Lung microvascular endothelial cell (primary cell): Measurements from ENCODE around the gene SLC7A11. TPM values are rescaled to one million over a fixed set of nuclear protein-coding genes. Genes with fewer than 3 reads are reported as not detected.
"Not testable (repeated sequence)": the region's sequence is repeated elsewhere in the genome, so short reads cannot be mapped to it uniquely, and the experiment has no call there.

Experiments
- DNase-seq, 2 donors: peaks; one replicate each; pipeline versions ENCODE4 v3.0.0 to v3.0.0-alpha.2; 2010; ENCODE audit warnings: low read depth in 2 of 2
- total RNA-seq: library from RNA; depleted of rRNA; stranded (reverse); fragments of >200 nt; gene quantifications from 2 replicates; pipeline ENCODE4 v1.2.1, GENCODE V29; 2014

The SLC7A11 gene
- total RNA-seq, 1 donor from 2014 or later: 5.4 TPM

DNA sequence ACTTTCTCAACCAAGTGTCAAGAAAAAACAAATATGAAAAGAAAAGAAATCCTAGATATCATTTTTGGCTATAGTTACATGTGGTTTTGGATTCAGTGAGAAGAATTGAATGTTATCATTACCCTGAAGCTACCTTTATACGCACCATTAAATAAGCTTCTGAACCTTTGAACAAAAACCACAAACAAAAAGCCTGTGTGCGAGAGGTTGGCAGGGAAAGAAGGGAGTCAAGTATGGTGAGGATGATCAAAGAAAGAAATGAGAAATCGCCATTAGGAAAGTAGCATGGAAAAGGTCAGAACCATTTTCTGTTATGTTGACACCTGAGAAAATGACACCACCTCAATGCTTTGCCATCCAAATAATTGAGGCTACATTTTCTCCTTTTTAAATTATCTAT, 1.2 kb upstream of the SLC7A11 start:
- DNase-seq: no peak

DNA sequence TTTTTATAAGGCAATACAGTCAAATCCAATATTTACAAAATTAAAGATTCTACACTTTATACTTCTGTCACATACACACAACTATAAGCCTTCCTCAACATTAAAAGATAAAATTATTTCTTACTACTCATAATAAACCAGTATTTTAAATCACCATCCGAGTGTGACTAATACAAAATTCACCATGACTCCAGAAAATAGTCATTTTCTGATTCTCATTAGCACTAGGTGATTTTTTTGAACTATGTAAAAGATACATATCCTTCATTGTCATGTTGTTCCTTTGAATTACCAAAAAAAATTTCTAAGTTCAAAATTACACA, 646 bp upstream of the SLC7A11 start:
- DNase-seq: no peak

DNA sequence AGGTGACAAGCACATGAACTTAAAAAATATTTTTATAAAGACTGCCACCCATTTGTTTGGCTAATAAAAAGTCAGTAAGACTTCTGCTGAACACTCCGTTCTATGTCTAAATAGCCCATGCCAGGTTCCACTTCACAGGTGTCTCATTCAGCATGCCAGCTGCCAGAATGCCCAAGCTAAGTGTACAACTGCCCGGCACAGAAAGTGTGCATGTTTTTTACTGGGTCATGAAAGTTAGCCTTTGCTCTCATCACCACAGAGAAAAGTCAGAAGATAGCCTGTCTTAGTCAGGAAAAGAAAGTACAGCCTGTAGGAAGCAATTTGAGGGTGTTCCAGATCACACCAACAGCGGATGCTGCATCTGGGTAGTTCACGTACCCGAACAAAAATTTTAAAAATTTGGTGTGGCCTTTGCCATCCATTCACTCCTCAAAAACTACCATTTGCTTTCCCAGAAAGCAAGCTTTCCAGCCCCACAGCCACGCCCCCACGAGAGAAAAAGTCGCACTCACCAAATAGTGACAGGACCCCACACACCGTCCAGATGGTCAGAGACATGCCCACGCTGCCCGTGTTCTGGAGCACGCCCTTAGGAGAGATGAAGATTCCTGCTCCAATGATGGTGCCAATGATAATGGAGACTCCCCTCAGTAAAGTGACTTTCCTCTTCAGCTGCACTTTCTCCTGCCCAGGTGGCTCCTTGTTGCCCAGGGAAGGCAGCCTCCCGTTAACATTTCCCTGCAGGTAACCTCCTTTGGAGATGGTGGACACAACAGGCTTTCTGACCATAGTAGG, 671 bp downstream of the SLC7A11 start:
- DNase-seq: peak; percentile 41 to 69

DNA sequence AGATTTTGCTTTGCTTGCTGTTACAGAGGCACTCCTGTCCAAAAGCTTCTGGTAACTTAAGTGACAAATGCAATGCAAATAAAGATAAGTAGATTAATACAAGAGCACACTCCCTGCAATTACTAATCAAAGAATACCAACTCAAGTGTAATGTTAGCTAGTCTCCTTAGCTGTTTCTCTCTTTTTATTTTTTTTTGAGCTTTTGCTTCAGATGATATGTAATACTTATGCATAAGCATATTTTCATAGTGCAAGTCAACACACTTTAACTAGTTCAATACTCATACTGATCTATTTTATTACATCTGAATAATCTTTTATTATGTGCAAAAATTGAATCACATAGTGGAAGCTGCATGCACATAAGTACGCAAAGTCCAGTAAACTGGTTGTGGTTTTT, 2.7 kb downstream of the SLC7A11 start:
- no peak for DNase-seq

DNA sequence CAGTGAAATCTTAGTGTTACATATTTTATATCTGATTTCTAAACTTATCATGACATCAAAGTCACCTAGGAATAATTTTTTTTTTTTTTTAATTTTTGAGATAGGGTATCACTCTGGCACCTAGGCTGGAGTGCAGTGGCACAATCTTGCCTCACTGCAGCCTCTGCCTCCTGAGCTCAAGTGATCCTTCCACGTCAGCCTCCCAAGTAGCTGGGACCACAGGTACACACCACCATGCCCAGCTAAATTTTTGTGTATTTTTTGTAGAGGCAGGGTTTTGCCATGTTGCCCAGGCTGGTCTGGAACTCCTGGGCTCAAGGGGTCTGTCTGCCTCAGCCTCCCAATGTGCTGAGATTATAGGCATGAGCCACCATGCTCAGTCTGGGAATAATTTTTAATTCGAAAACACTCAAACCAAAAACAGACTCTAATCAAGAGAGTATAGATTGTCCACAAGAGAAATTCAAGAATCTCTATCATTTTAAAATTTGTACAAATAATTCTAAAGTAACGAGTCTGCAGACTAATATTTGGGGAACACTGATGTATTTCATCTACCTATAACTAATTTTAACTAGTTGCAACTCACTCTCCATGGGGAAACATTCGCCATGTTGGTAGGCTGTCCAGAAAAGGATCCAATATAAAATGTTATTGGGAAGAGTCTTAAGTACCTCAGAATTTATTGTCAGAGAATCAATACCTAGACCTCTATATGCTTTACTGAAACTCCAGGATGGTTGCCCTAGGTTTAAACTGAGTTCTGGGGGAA, 3.4 kb downstream of the SLC7A11 start:
- no peak for DNase-seq

DNA sequence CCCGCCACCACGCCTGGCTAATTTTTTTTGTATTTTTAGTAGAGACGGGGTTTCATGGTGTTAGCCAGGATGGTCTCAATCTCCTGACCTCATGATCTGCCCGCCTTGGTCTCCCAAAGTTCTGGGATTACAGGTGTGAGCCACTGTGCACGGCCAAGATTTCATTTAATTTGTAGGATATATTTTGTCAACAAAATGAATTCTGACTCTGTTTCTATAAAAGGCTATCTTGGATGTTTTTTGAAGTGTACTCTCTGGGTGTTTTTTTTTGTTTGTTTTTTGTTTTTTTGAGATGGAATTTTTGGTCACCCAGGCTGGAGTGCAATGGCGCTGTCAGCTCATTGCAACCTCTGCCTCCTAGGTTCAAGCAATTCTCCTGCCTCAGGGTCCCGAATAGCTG, 5.0 kb downstream of the SLC7A11 start:
- not testable (repeated sequence) for DNase-seq

DNA sequence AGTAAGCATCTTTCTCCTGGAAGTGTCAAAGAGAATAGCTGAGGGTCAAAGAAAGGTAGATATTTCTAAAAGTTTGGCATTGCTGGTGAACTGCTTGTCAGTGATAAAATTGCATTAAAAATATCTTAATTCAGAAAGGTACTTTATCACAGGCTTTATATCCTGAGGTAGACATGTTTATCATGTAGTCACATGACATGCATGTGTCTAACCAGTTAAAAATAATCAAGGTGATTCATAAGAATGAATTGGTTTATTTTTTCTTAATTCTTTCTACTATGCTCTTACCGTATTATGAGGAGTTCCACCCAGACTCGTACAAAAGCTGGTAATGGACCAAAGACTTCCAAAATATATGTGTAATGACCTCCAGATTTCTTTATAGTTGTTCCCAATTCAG, 6.1 kb downstream of the SLC7A11 start:
- DNase-seq: peak in 1 of 2 donors; percentile 49

DNA sequence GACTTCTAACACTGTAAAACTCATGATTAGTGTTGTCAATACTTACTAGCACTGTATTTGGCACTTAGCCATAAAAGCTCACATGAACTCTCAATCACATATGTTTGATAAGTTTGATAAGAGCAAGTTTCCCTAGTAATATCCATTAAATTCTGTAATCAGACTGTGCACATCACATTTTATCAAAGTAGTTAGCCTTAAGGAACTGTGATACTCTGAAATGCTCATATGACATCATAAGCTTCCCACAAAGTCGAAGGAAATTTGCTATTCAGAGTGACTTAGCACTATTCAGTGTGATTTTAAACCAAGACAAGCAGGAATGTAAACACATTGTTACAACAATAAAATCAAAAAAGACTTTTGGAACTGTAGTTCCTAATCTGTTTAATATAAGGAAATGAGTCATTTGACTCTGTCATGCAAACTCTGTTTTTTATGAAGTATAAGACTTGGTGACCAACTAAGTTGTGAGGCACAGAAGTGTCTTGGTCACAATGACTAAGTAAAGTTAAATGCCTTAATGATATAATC, 6.7 kb downstream of the SLC7A11 start:
- peak; percentile 61 to 96 for DNase-seq

DNA sequence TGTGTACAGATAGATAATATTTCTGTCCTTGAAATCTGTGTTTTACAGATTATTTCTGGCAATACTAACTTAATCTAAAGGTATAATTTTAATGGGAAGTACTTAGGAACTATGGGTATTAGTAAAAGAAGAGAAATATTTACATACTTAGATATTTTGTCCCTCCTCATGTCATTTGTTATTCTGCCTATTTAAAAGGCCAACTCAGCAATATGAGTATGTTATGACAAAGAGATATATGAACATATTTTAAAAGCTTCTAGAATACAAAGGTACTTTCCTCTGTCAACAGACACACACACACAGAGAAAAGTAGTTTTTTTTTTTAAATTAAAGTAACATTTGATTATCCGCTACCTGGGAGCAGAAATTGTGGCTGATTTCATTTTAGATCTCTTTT, 7.9 kb downstream of the SLC7A11 start:
- no peak for DNase-seq

DNA sequence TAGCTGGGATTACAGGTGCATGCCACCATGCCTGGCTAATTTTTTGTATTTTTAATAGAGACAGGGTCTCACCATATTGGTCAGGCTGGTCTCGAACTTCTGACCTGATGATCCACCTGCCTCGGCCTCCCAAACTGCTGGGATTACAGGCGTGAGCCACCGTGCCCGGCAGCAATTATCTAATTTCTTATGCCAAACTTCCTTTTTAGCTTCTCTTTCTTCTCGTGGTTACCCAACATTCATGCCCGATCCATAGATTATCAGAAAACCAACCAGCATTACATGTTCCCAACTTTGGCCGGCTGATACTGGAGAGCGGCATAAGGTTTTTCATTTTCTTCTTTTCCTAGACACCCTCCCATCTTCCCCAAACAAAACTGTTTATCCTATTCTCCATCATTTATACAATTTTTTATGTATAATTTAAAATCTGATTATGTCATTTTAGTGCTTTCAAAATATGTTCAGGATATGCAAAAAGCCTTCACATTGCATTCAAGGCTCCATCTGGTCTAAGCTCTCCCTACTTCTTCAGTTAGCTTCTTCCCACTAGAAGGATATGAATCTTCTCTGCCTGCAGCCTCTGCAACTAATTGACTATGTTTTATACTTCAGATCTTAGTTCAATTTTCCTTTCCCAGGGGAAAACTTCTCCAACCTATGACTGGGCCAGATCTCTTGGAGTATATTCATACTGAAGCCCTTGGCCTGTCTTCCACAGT, 8.7 kb downstream of the SLC7A11 start:
- DNase-seq: no peak

DNA sequence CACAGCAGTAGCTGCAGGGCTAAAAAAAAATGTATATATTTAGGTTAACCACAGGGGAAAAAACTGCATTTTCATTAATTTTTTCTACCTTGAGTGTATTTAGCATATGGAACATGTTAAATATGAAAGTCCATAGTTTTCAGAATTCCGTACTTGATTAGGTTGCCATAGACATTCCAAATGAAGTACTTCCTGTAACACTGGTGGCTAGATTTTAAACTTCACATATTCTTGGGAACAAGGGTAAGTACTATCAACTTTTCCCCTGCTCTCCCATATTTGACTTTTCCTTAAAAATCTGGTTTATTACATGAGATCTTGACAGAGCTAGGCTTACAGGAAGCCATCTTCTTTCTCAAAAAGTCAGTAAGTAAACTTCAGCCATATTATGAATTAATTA, 9.8 kb downstream of the SLC7A11 start:
- DNase-seq: no peak

DNA sequence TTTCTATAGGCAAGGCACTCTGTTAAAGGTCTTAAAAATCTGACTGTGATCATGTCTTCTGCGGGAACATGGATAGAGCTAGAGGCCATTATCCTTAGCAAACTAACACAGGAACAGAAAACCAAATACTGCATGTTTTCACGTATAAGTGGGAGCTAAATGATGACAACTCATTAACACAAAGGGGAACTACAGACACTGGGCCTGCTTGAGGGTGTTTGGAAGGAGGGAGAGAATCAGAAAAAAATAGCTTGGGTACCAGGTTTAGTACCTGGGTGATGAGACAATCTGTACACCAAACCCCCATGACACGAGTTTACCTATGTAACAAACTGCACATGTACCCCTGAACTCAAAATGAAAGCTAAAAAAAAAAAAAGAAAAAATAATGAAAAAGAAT, 12.1 kb downstream of the SLC7A11 start:
- DNase-seq: no peak

DNA sequence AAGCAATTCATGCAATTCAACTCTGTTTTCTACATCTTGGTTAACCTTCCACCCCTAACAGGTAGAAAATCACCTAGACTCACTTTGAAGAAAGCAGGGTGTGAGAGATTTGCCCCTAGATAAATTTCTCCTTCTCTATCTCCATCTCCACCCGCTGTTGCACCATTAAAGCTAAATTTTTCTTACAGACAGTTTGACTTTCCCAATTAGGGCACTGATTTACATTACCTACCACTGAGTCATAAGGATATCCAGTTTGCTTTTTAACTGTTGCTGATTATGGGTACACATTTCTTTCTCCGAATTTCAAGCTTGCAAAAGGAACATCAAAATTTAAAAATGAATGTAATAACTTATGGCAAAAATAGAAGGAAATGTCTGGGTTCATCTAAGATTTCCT, 13.0 kb downstream of the SLC7A11 start:
- no peak for DNase-seq

DNA sequence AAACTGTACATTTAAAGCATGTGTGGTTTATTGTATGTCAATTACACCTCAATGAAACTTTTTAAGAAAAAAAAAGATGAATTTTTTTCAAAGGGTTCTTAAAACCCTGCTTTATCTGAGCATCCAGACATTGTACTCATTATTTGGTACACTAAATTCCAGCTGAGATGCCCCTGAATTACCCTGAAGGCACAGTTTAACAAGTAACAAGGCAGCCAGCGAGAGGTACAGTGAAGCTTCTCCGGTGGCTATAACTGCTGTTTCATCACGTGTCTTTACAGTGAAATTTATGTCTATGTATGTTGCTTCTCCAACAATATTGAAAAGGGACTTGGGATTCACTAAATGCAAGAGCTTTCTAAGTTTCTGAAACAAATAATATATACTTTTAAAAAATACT, 15.8 kb downstream of the SLC7A11 start:
- DNase-seq: no peak

DNA sequence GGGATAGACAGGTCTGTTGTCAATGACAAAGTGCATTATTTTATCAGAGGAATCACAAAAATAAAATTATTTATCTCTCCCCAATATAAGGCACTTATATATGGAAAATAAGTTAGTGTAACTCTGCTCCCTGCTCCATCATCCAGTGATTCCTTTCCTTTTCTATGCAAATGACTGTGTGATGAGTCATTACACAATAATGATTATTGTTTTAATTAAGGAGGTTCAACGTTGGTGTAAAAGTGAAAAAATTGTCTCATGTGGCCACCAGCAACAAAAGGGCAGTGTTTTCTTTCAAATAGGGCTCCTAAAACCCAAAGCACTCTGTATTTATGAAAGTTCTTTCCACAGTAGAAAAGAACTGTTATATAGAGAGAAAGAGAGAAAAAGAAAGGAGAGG, 16.7 kb downstream of the SLC7A11 start:
- peak in 1 of 2 donors; percentile 45 for DNase-seq

DNA sequence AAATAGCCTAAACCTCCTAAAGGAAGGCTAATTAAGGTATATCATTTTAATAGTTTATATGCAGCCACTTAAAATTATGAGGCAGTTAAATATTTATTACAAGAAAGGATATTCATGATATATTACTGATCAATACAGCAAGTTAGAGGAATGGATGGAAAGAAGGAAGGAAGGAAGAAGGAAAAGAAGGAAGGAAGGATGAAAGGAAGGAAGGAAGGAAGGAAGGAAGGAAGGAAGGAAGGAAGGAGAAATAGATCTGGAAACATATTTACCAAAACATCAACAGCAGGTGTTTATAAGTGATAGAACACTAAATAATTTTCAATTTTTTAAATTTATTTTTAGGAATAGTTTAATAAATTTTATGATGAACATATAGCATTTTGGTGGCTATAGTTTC, 17.5 kb downstream of the SLC7A11 start:
- DNase-seq: no peak

DNA sequence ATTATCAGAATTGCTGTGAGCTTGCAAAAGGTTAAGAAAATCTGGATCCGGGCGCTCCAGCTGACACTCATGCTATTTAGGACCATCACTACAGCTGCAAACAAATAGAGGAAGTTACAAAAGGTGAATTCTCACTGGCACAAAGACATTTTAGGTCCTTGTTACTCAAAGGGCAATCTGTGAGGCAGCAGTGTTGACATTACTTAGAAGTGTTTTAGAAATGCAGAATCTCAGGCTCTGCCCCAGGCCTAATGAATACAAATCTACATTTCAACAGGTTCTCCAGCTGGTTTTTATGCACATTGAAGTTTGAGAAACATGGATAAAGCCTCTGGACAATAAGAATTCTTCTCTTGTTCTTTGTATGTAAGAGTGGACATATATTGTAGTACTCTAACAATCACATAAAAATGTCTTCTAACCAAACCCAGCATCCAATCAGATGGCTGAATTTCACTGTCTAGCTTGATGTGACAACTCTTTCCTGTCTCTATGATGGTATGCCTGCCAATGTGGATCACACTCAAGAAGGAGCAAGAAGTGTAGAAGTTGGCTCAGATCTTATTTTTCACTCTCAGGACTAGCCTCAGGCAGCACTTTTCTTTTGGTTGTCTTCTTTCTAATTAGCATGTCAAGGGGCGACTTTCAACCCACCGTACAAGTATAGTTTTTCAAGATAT, 18.8 kb downstream of the SLC7A11 start:
- no peak for DNase-seq

DNA sequence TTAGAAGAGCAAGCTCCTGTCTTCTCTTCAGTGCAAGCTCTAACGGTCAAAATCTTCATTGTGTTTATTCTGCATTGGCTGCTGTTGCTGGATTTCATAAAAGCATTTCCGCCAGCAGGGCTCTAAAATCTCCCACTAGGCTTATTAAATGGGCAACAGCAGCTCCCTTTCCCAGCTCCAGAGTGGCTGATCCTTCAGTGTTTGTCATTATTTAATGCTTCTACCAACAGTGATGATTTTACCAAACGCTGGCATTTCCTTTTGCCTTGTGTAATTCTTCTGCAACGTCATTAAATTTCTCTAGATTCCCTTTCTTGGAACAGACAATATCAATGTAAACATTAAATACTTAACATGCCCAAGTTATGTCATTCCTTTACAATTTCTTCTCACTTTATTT, 20.1 kb downstream of the SLC7A11 start:
- DNase-seq: peak; percentile 40 to 86

DNA sequence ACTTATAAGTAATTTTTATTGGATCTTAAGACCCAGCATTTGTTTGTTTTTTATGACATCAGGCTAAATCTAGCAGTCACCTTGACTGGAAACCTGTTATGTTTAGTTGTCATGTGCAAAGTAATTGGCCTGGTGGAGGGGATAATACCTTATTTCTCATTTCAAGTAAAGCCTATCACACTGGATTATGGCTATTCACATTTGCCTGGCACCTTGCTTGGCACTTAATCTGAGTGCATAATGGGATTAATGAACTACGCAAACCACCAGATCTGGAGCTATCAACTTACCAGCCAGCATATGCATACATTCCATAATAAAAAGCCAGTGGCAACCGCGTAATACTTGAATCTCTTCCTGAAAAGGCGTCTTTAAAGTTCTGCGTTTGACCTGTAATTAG, 23.2 kb downstream of the SLC7A11 start:
- DNase-seq: no peak

DNA sequence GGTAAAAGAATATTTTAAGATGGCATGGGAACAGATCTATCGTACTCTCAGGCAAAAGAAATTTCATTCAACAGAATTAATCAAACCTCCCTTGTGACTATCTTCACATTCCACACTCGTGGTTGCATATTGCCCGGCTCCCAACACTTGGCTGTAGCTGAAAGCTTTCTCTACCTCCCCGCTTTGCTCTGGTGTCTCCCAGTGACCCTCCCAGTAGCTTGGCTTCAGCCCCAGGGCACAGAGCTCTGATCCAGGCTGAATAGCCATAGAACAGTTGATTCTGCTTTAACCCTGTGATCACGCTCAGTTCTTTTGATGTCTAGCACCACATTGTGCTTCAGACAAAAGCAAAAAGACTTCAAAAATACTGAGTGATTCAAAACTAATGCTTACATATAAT, 24.6 kb downstream of the SLC7A11 start:
- no peak for DNase-seq

DNA sequence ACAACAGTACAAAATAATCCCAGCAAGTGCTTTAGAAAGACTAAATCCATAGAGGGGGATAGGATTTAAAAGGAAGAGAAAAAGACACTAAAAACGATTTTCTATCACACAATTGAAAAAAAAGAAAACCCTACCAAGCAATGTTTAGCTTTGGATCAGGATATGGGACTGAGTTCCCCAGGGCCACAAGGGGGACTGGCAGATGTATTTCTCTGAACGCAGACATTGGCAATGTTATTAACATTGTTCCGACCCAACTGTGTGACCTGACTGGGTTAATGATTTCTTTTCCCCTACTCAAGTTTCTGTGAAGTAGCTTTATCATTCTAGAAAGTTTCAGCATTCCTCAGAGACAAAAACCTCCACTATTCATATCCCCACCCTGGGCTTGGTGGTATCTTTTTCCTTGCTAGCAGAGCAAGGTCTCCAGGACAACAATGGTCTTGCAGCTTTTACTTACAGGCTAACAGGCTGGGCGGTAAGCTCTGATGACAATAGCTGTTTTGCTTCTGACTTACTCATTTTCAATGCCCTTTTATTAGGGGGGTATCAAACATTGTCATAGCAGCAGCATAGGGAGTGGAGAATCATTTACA, 25.8 kb downstream of the SLC7A11 start:
- no peak for DNase-seq
